Renal pelvis (tissue), 4 donors: ENCODE data around the gene GRPEL2. TPM values are rescaled to one million over a fixed set of nuclear protein-coding genes. Genes with fewer than 3 reads are reported as not detected.
A peak's percentile ranks its signal among the peaks of the same experiment; 100 is the strongest.
"Not testable (repeated sequence)": the region's sequence is repeated elsewhere in the genome, so short reads cannot be mapped to it uniquely, and the experiment has no call there.

Source experiments
- DNase-seq: peaks from one replicate; pipeline ENCODE4 v3.0.0-alpha.2; 2013
- polyA plus RNA-seq, 3 donors: library from polyadenylated mRNA; unstranded; fragments of 120-200 nt; gene quantifications; one replicate each; pipeline ENCODE4 v1.2.1, GENCODE V29; 2013; ENCODE audit not compliant: insufficient read length in 3 of 3

GRPEL2 gene
- polyA plus RNA-seq, 3 donors: 15.3 to 20.9 (median 19.5) TPM

- DNase-seq: no peak
Observed at GRCh38 chr5:149374303-149374702, 29.0 kb downstream of the GRPEL2 start.

GRCh38 chr5:149374801-149375200 lies 29.5 kb downstream of the GRPEL2 start:
- no peak for DNase-seq

GRCh38 chr5:149375434-149375833 lies 30.1 kb downstream of the GRPEL2 start:
- DNase-seq: no peak

- no peak for DNase-seq
Observed at GRCh38 chr5:149376104-149376503, 30.8 kb downstream of the GRPEL2 start.

GRCh38 chr5:149376711-149377447 lies 31.6 kb downstream of the GRPEL2 start:
- DNase-seq: no peak

GRCh38 chr5:149378241-149378820 lies 33.0 kb downstream of the GRPEL2 start:
- DNase-seq: no peak

- DNase-seq: no peak
Observed at GRCh38 chr5:149379177-149379761, 34.0 kb downstream of the GRPEL2 start, which contains the start of gene IL17B. TSS of gene IL17B (minus strand) at chr5:149379292. CDS start at chr5:149379225, 67 bp downstream.

GRCh38 chr5:149379818-149380374 lies 34.6 kb downstream of the GRPEL2 start:
- peak; percentile 61 for DNase-seq

GRCh38 chr5:149380466-149381121 lies 35.3 kb downstream of the GRPEL2 start:
- DNase-seq: no peak

- no peak for DNase-seq
Observed at GRCh38 chr5:149381261-149381985, 36.1 kb downstream of the GRPEL2 start.

GRCh38 chr5:149381986-149382338 lies 36.7 kb downstream of the GRPEL2 start:
- peak; percentile 72 for DNase-seq

GRCh38 chr5:149382517-149383220 lies 37.4 kb downstream of the GRPEL2 start:
- no peak for DNase-seq

- DNase-seq: no peak
Observed at GRCh38 chr5:149383399-149383798, 38.1 kb downstream of the GRPEL2 start.

- no peak for DNase-seq
Observed at GRCh38 chr5:149386166-149386565, 40.9 kb downstream of the GRPEL2 start.

- no peak for DNase-seq
Observed at GRCh38 chr5:149387081-149387631, 41.9 kb downstream of the GRPEL2 start.

- no peak for DNase-seq
Observed at GRCh38 chr5:149387982-149388381, 42.7 kb downstream of the GRPEL2 start.

GRCh38 chr5:149388498-149389190 lies 43.3 kb downstream of the GRPEL2 start:
- no peak for DNase-seq

GRCh38 chr5:149389552-149390495 lies 44.5 kb downstream of the GRPEL2 start:
- no peak for DNase-seq

- not testable (repeated sequence) for DNase-seq
Observed at GRCh38 chr5:149391076-149391475, 45.8 kb downstream of the GRPEL2 start.
